ENCODE measurements around the gene CERS6. TPM values are rescaled to one million over a fixed set of nuclear protein-coding genes. Genes with fewer than 3 reads are reported as not detected.

Gene CERS6
- total and polyA plus RNA-seq, 2 experiments from 2014 or later, result 8.3 to 16.0 TPM

- Histone ChIP-seq H3K27ac (no peak overlapping the region), H3K36me3 (ENCODE audit: low read depth) (no peaks in the 10 kb centered on the region), H3K79me2 (ENCODE audit: insufficient read depth) (no peaks in the 10 kb centered on the region), H4K20me1 (ENCODE audit: insufficient read depth) (no peaks in the 10 kb centered on the region), H3K9ac (no peak overlapping the region), H3F3A (ENCODE audit: insufficient read depth) (no peaks in the 10 kb centered on the region), H3K4me1 (ENCODE audit: insufficient read depth) (no peaks in the 10 kb centered on the region), H3K9me2 (ENCODE audit: insufficient read depth) (no peaks in the 10 kb centered on the region), H3K9me3 (ENCODE audit: low read depth) (no peaks in the 10 kb centered on the region), H3K4me2 (ENCODE audit: unreplicated experiment) (no peak overlapping the region), H3K4me3 (no peak overlapping the region), H3K27me3 (replicated peaks; ENCODE audit: insufficient read depth) (no peaks in the 10 kb centered on the region), H2AFZ (no peak overlapping the region)
- in situ Hi-C loops (cut with MboI), result no loop called here
- TF ChIP-seq EZH2phosphoT487 (IDR thresholded peaks at IDR 0.05; ENCODE audit: insufficient read depth, low read depth), result no peak
- TF ChIP-seq EZH2 (IDR thresholded peaks at IDR 0.05; ENCODE audit: insufficient read depth, poor library complexity, severe bottlenecking), result no peak
- no peak for DNase-seq
- 79 to 83% methylated on average over 7 of the region's 7 CpGs for WGBS, 2 experiments (ENCODE audit: low coverage in 1 of 2, low lambda C conversion rate in 2 of 2, missing lambda C conversion rate in 2 of 2)
Observed at GRCh38 chr2:168632709-168633121, 176.6 kb downstream of the CERS6 start.

DNA sequence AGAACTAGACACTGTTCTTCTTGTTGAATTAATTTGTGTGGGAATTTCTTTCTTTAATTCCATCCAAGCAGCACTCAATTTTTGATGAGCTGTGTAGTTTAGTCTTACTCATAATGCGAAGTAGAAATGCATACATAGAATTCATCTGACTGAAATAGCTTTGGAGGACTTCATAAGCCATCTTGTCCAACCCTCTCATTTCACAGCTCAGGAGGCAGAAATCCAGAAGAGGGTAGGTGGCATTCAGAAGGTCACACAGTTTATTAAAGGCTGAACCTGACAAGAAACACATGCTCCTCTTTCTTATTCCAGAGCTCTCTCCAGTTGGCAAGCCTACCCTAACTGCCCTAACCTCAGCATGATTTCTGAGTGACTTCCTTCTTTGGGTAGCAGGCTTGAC lies 177.1 kb downstream of the CERS6 start:
- Histone ChIP-seq H3K4me3 (no peak overlapping the region), H2AFZ (no peak overlapping the region), H3K36me3 (ENCODE audit: low read depth) (no peaks in the 10 kb centered on the region), H3K9ac (no peak overlapping the region), H3K4me2 (ENCODE audit: unreplicated experiment) (no peak overlapping the region), H3K27ac (no peak overlapping the region), H3K4me1 (ENCODE audit: insufficient read depth) (no peaks in the 10 kb centered on the region), H3F3A (ENCODE audit: insufficient read depth) (no peaks in the 10 kb centered on the region), H3K27me3 (replicated peaks; ENCODE audit: insufficient read depth) (no peaks in the 10 kb centered on the region), H3K79me2 (ENCODE audit: insufficient read depth) (no peaks in the 10 kb centered on the region), H3K9me2 (ENCODE audit: insufficient read depth) (no peaks in the 10 kb centered on the region), H4K20me1 (ENCODE audit: insufficient read depth) (no peaks in the 10 kb centered on the region), H3K9me3 (ENCODE audit: low read depth) (no peaks in the 10 kb centered on the region)
- DNase-seq, result no peak
- 73 to 96% methylated on average over 1 of the region's 1 CpG for WGBS, 2 experiments (ENCODE audit: low coverage in 1 of 2, low lambda C conversion rate in 2 of 2, missing lambda C conversion rate in 2 of 2)
- TF ChIP-seq EZH2 (IDR thresholded peaks at IDR 0.05; ENCODE audit: insufficient read depth, poor library complexity, severe bottlenecking) (no peak), EZH2phosphoT487 (IDR thresholded peaks at IDR 0.05; ENCODE audit: insufficient read depth, low read depth) (no peak)
- in situ Hi-C loops (cut with MboI), result no loop called here

GRCh38 chr2:168633895-168634294 lies 177.8 kb downstream of the CERS6 start:
- H3K9me2 ChIP-seq (ENCODE audit: insufficient read depth), result no peaks in the 10 kb centered on the region
- no peak for DNase-seq
- no peak overlapping the region for H3K27ac ChIP-seq
- H3K9ac ChIP-seq, result no peak overlapping the region
- H2AFZ ChIP-seq, result no peak overlapping the region
- H3K27me3 ChIP-seq (replicated peaks; ENCODE audit: insufficient read depth), result no peaks in the 10 kb centered on the region
- no peaks in the 10 kb centered on the region for H4K20me1 ChIP-seq (ENCODE audit: insufficient read depth)
- H3K36me3 ChIP-seq (ENCODE audit: low read depth), result no peaks in the 10 kb centered on the region
- H3K79me2 ChIP-seq (ENCODE audit: insufficient read depth), result no peaks in the 10 kb centered on the region
- H3K4me1 ChIP-seq (ENCODE audit: insufficient read depth), result no peaks in the 10 kb centered on the region
- 26 to 36% methylated on average over 1 of the region's 1 CpG for WGBS, 2 experiments (ENCODE audit: low coverage in 1 of 2, low lambda C conversion rate in 2 of 2, missing lambda C conversion rate in 2 of 2)
- in situ Hi-C loops (cut with MboI), result no loop called here
- H3F3A ChIP-seq (ENCODE audit: insufficient read depth), result no peaks in the 10 kb centered on the region
- no peak overlapping the region for H3K4me2 ChIP-seq (ENCODE audit: unreplicated experiment)
- H3K4me3 ChIP-seq, result no peak overlapping the region
- no peaks in the 10 kb centered on the region for H3K9me3 ChIP-seq (ENCODE audit: low read depth)
- TF ChIP-seq EZH2 (IDR thresholded peaks at IDR 0.05; ENCODE audit: insufficient read depth, poor library complexity, severe bottlenecking) (no peak), EZH2phosphoT487 (IDR thresholded peaks at IDR 0.05; ENCODE audit: insufficient read depth, low read depth) (no peak)

DNA sequence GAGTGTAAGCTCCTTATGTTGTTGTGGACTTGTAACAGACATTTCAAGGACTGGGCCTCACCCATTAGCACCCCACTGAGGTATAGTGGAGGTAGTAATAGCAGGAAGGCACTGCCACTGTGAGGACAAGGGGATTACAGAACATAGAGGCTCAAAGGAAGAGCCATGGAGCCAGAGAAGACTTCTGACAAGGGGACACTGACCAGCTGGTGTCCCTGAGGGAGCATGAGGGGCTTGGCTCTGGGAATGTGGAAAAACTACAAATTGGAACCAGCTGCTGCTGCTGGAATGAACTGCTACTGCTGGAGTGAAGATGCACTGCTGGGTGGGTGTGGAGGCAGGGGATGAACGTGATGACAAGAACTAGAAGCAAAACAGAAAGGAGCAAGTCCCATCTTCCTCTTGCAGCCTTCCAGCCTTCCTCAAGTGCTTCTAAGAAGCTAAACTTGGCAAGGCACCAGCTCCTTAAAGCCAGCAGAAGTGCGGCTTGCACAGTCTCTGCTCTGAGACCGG lies 179.0 kb downstream of the CERS6 start:
- in situ Hi-C loops (cut with MboI), result no loop called here
- 0 out of 2 replicates have a peak, but pooled peaks cover 3% of the 10 kb centered on the region for H3K9me2 ChIP-seq (ENCODE audit: insufficient read depth)
- H3K4me3 ChIP-seq, result no peak overlapping the region

More for the DNA sequence above, 179.0 kb downstream of the CERS6 start:
- H3K27ac ChIP-seq, result no peak overlapping the region
- peak; percentile 11 for DNase-seq
- H3K79me2 ChIP-seq (ENCODE audit: insufficient read depth), result no peaks in the 10 kb centered on the region
- peaks cover 8% of the 10 kb centered on the region for H3K4me1 ChIP-seq (ENCODE audit: insufficient read depth)
- H3K9me3 ChIP-seq (ENCODE audit: low read depth), result no peaks in the 10 kb centered on the region
- H3K4me2 ChIP-seq (ENCODE audit: unreplicated experiment), result no peak overlapping the region
- TF ChIP-seq EZH2 (IDR thresholded peaks at IDR 0.05; ENCODE audit: insufficient read depth, poor library complexity, severe bottlenecking), result no peak
- TF ChIP-seq EZH2phosphoT487 (IDR thresholded peaks at IDR 0.05; ENCODE audit: insufficient read depth, low read depth), result no peak
- H3K27me3 ChIP-seq (replicated peaks; ENCODE audit: insufficient read depth), result no peaks in the 10 kb centered on the region
- H3F3A ChIP-seq (ENCODE audit: insufficient read depth), result no peaks in the 10 kb centered on the region
- H3K36me3 ChIP-seq (ENCODE audit: low read depth), result no peaks in the 10 kb centered on the region
- no peaks in the 10 kb centered on the region for H4K20me1 ChIP-seq (ENCODE audit: insufficient read depth)
- WGBS, 2 experiments (ENCODE audit: low coverage in 1 of 2, low lambda C conversion rate in 2 of 2, missing lambda C conversion rate in 2 of 2), result 29 to 35% methylated on average over 3 of the region's 3 CpGs
- H2AFZ ChIP-seq, result no peak overlapping the region
- no peak overlapping the region for H3K9ac ChIP-seq
